GM06990 (cell line): ENCODE results near the gene LARGE1.

Source experiments
- DNase-seq: peaks from one replicate; pipeline ENCODE4 v3.0.0-alpha.2; 2011; ENCODE audit not compliant: insufficient read length; ENCODE audit errors: extremely low read depth
- H3K27me3 ChIP-seq: replicated peaks from 2 replicates; pipeline ENCODE4 v1.6.0; 2011; ENCODE audit warnings: low read length; ENCODE audit not compliant: control insufficient read depth, insufficient read depth
- H3K36me3 ChIP-seq: 2 replicates; pipeline ENCODE4 v1.5.1; 2011; ENCODE audit warnings: low read length; ENCODE audit not compliant: control insufficient read depth, insufficient read depth
- H3K4me3 ChIP-seq: replicated peaks from 2 replicates; pipeline ENCODE4 v1.5.1; 2011; ENCODE audit warnings: low read depth, mild to moderate bottlenecking, control low read depth, low read length
- TF ChIP-seq, protein P1 (sequence below): IDR thresholded peaks from 2 replicates; pipeline ENCODE4 v1.5.1; 2011; ENCODE audit warnings: low read length, control low read depth, mild to moderate bottlenecking, inconsistent platforms; ENCODE audit not compliant: insufficient read depth, poor library complexity, severe bottlenecking

LARGE1 gene

DNA sequence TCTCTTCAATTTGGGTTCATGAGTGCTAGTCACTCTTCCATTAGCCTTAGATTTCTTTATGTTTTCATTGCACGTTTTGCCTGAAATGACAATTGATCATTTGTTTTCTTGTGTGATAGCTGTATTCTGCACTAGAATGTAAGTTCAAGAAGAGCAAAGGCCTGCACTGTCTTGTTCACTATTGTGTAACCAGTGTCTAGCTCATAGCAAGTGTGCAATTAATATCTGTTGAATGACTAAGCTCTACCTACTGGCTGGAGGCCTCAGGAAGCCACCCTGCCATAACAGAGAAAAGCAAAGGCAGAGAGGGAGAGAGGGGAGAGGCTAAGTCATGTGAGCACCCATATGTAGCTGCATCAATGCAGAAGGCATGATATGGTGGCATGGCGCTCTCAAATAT, 569.3 kb downstream of the LARGE1 start:
- TF ChIP-seq, protein P1, sequence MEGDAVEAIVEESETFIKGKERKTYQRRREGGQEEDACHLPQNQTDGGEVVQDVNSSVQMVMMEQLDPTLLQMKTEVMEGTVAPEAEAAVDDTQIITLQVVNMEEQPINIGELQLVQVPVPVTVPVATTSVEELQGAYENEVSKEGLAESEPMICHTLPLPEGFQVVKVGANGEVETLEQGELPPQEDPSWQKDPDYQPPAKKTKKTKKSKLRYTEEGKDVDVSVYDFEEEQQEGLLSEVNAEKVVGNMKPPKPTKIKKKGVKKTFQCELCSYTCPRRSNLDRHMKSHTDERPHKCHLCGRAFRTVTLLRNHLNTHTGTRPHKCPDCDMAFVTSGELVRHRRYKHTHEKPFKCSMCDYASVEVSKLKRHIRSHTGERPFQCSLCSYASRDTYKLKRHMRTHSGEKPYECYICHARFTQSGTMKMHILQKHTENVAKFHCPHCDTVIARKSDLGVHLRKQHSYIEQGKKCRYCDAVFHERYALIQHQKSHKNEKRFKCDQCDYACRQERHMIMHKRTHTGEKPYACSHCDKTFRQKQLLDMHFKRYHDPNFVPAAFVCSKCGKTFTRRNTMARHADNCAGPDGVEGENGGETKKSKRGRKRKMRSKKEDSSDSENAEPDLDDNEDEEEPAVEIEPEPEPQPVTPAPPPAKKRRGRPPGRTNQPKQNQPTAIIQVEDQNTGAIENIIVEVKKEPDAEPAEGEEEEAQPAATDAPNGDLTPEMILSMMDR: no peak
- H3K4me3 ChIP-seq: no peak overlapping the region

DNA sequence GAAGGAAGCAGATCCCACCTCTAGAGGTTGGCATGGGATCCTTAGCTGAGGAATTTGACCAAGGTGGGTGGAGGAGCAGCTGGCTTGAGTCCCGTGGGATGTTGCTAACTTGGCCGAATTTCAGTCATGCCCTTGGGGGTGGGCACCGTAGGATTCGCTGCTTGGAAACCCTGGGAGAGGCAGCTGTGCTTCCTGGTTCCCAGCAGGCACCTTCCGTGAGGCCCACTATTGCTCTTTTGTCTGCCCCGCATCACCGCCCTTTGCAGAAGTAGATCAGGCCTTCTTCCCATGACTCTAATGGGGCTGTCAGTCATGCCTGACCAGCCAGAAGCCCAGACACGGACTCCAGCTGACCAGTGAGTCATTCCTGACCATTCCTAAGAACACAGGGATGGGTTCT, 569.8 kb downstream of the LARGE1 start:
- H3K4me3 ChIP-seq: no peak overlapping the region
- DNase-seq: no peak
- no peaks in the 10 kb centered on the region for H3K27me3 ChIP-seq
- H3K36me3 ChIP-seq: no peaks in the 10 kb centered on the region
- TF ChIP-seq, protein P1: no peak

More for the DNA sequence above, 569.3 kb downstream of the LARGE1 start:
- Histone ChIP-seq H3K36me3 (no peaks in the 10 kb centered on the region), H3K27me3 (no peaks in the 10 kb centered on the region)
- no peak for DNase-seq

DNA sequence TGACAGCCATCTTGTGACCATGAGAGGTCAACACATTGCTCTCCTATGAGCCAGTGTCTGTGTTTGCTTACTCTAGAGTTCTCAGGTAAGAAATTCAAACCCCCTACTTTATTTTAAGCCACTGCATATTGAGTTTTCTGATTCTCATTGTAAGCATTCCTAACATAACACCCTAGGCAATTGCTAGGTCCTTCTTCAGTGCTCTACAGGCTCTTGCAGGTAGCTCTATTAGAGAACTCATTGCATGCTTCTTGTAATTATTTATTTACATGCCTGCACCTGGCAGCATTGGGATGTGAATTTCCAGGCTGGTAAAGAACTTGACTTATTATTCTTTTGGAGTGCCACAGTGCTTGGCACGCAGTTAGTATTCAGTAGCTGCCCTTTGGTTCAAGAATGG, 573.3 kb downstream of the LARGE1 start:
- Histone ChIP-seq H3K36me3 (no peaks in the 10 kb centered on the region), H3K27me3 (no peaks in the 10 kb centered on the region), H3K4me3 (no peak overlapping the region)
- TF ChIP-seq, protein P1: no peak
- DNase-seq: no peak

DNA sequence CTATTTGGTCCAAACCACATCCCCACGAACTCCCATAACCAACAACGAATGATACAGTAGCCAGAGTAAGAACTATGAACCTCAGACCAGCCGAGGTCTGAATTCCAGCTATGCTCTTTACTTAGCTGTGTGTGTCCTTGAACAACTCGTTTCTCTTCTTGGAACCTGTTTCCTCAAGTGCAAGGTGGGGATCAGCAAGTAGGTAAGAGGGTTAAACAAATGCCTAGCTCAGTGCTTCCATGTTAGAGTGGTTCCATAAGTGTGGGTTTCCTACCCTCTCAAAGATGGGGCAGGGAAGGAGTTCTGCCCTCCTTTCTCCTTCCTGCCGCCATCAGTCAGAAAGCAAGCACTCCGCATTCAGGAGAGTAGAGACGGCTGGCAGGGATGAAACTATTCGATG, 578.7 kb downstream of the LARGE1 start:
- TF ChIP-seq, protein P1: no peak
- H3K27me3 ChIP-seq: no peaks in the 10 kb centered on the region
- H3K4me3 ChIP-seq: no peak overlapping the region
- DNase-seq: no peak
- H3K36me3 ChIP-seq: no peaks in the 10 kb centered on the region; the same call in 1 of the 2 replicates

DNA sequence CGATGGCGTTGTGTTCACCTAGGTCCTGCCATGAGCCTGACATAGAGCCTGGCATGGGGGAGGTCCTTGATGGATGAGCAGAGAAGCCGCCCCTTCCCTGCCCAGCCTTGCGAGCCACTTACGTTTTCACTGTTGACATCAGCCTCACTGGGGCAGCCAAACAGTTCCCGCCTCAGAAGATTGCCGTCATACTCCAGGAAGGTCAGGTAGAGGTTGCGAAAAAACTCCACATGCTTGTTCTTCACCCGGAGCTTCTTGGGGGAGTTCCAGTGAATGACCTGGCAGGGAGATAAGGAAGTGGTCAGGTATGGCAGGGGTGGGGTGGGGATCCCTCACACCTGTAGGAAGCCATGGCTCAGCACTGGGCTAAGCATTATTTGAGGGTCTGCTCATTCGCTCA, 582.8 kb downstream of the LARGE1 start:
- Histone ChIP-seq H3K27me3 (no peaks in the 10 kb centered on the region), H3K4me3 (no peak overlapping the region), H3K36me3 (no peaks in the 10 kb centered on the region; the same call in 1 of the 2 replicates)
- DNase-seq: no peak
- TF ChIP-seq, protein P1: no peak
